ENCODE data around the gene NRF1. TPM values are rescaled to one million over a fixed set of nuclear protein-coding genes. Genes with fewer than 3 reads are reported as not detected.

The NRF1 gene
- total RNA-seq, 1 experiment from 2014 or later = 19.3 TPM

DNA sequence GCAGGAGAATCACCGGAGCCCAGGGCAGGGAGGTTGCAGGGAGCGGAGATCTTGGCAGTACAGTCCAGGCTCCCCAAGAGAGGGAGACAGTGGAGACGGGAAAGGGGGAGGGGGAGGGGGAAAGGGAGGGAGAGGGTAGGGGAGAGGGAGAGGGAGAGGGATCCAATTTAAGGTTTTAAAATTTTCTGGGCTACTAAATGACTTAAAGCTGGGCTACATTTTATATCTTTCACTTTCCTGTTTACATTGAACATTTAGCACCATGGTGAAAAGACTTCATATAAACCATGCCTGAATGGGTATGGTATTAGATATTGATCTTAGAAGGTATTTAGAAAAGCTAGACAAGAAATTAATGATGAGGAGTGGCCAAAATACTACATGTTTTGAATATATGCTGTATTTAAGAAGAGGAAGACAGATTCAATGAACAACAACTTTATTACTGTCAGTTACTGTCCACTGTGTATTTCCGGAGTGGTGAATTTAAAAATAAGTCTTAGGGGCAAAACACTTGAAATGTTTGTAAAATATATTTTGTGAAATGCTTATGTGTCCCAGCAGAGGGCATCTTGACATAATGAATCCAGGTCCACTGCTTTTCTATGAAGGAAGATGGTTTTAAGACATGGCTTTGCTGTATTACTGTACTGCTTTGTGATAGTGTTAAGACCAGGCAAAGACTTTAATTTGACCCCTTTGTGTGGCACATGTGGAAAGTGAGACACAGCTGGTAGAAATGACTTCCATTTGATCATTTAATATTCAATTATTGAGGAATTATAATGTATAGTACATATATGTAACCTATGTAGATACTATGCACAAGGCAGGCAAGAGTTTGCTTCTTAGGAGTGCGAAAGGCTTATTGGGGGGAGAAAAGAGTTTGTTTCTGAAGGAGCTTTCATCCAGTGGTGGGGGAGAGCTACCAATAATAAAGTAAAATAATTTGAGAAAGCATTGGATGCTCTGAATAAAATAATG, 52.8 kb downstream of the NRF1 start:
- H3K27ac Mint-ChIP-seq = peak overlapping the region in 2 of 3 experiments; percentile 28 to 94; a peak in 4 of 7 replicates
- H3K36me3 Mint-ChIP-seq (ENCODE audit: insufficient read depth in 1 of 3, low read depth in 3 of 3) = peaks cover 44 to 51% (median 48%) of the 10 kb centered on the region in 3 experiments
- no peak overlapping the region for H3K23ac ChIP-seq (ENCODE audit: insufficient read length, low read depth, low read length)

More for the DNA sequence above, 52.8 kb downstream of the NRF1 start:
- Histone ChIP-seq H2BK5ac (ENCODE audit: insufficient read length, low read length) (no peak overlapping the region), H3K79me2 (ENCODE audit: insufficient read depth, low read length) (no peaks in the 10 kb centered on the region), H2BK120ac (ENCODE audit: low read depth, low read length, poor library complexity, severe bottlenecking) (no peak overlapping the region), H4K8ac (replicated peaks; ENCODE audit: insufficient read length, low read depth, low read length) (no peak overlapping the region), H3T11ph (ENCODE audit: low read length) (no peak overlapping the region), H4K5ac (ENCODE audit: insufficient read length, low read depth, low read length) (no peak overlapping the region), H2AFZ (ENCODE audit: low read length) (no peak overlapping the region), H3K23me2 (ENCODE audit: insufficient read length, low read depth, low read length, poor library complexity, severe bottlenecking) (no peaks in the 10 kb centered on the region), H3K18ac (ENCODE audit: insufficient read length, low read depth, low read length) (no peak overlapping the region), H2AK5ac (ENCODE audit: insufficient read length, low read length) (no peak overlapping the region), H3K9me3 (ENCODE audit: control insufficient read depth, low read depth, low read length) (peaks cover 23% of the 10 kb centered on the region), H3K27ac (ENCODE audit: insufficient read length, low read depth, low read length) (no peak overlapping the region), H2BK15ac (ENCODE audit: low read depth, low read length) (no peak overlapping the region), H3K4me2 (ENCODE audit: insufficient read depth, insufficient read length, low read length) (no peak overlapping the region), H2BK20ac (ENCODE audit: low read depth, low read length, poor library complexity, severe bottlenecking) (no peak overlapping the region), H3K27me3 (ENCODE audit: insufficient read depth, low read length) (no peaks in the 10 kb centered on the region), H4K91ac (ENCODE audit: insufficient read length, low read depth, low read length) (no peak overlapping the region), H3K79me1 (ENCODE audit: insufficient read depth, low read depth, low read length, poor library complexity, severe bottlenecking) (no peaks in the 10 kb centered on the region), H3K4ac (ENCODE audit: low read depth, low read length) (no peak overlapping the region), H3K14ac (ENCODE audit: insufficient read depth, low read length) (no peak overlapping the region), H4K20me1 (ENCODE audit: control insufficient read depth, insufficient read depth, insufficient read length) (no peaks in the 10 kb centered on the region), H3K56ac (ENCODE audit: insufficient read length, low read depth, low read length) (no peak overlapping the region), H2BK12ac (ENCODE audit: insufficient read length, low read depth, low read length) (no peak overlapping the region), H3K4me1 (ENCODE audit: insufficient read depth, low read length) (peaks cover 2% of the 10 kb centered on the region; the same call in 1 of the 2 replicates), H3K9ac (ENCODE audit: extremely low read depth, insufficient read length, low read length) (no peak overlapping the region)
- Mint-ChIP-seq H3K4me1 (peaks cover 12 to 16% of the 10 kb centered on the region in 2 experiments), H3K9me3 (peaks cover 43 to 44% of the 10 kb centered on the region in 2 experiments), H3K27me3 (ENCODE audit: low read depth) (no peaks in the 10 kb centered on the region), H3K4me3 (no peak overlapping the region)
- WGBS (ENCODE audit: extremely low coverage, insufficient read length, low lambda C conversion rate) = no CpG with 5 or more reads among the region's 5 CpGs
- no peak for DNase-seq
- TF ChIP-seq, protein P1, sequence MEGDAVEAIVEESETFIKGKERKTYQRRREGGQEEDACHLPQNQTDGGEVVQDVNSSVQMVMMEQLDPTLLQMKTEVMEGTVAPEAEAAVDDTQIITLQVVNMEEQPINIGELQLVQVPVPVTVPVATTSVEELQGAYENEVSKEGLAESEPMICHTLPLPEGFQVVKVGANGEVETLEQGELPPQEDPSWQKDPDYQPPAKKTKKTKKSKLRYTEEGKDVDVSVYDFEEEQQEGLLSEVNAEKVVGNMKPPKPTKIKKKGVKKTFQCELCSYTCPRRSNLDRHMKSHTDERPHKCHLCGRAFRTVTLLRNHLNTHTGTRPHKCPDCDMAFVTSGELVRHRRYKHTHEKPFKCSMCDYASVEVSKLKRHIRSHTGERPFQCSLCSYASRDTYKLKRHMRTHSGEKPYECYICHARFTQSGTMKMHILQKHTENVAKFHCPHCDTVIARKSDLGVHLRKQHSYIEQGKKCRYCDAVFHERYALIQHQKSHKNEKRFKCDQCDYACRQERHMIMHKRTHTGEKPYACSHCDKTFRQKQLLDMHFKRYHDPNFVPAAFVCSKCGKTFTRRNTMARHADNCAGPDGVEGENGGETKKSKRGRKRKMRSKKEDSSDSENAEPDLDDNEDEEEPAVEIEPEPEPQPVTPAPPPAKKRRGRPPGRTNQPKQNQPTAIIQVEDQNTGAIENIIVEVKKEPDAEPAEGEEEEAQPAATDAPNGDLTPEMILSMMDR (conservative IDR thresholded peaks at IDR 0.05) = peak; percentile 63
